HFFc6 (cell line): ENCODE data around the gene GRIA4. TPM values are rescaled to one million over a fixed set of nuclear protein-coding genes. Genes with fewer than 3 reads are reported as not detected.

Experiments used
- DNase-seq: peaks from one replicate; pipeline ENCODE4 v3.0.0-alpha.2; 2018
- H3K27ac Mint-ChIP-seq: 2 replicates; pipeline ENCODE4 v1.8.0; 2020; ENCODE audit warnings: mild to moderate bottlenecking, mixed read lengths
- H3K27me3 Mint-ChIP-seq: 2 replicates; pipeline ENCODE4 v1.8.0; 2021; ENCODE audit warnings: mild to moderate bottlenecking, moderate library complexity, mixed read lengths; ENCODE audit not compliant: insufficient read depth
- H3K36me3 Mint-ChIP-seq: 2 replicates; pipeline ENCODE4 v1.8.0; 2021; ENCODE audit warnings: low read depth, mixed read lengths
- H3K4me1 Mint-ChIP-seq: 2 replicates; pipeline ENCODE4 v1.8.0; 2020; ENCODE audit warnings: low read depth, mixed read lengths
- H3K4me3 Mint-ChIP-seq: 2 replicates; pipeline ENCODE4 v1.8.0; 2020; ENCODE audit warnings: mild to moderate bottlenecking, moderate library complexity, mixed read lengths
- H3K9me3 Mint-ChIP-seq: 2 replicates; pipeline ENCODE4 v1.8.0; 2020; ENCODE audit warnings: mild to moderate bottlenecking, mixed read lengths
- total RNA-seq, 6 experiments: library from RNA; stranded (reverse); fragmentation: NEBNext Ultra II Directional; extraction: Animal tissue kit (Norgen Biotek cat#: 25700); gene quantifications; 2 replicates in 1 of 6; 3 replicates in 5 of 6; pipeline ENCODE4 v1.2.3, GENCODE V29; 2021
- TF ChIP-seq, protein P1 (sequence below): fragments of 200-600 bp; sonication (generic); IDR thresholded peaks from 2 replicates; pipeline ENCODE4 v1.5.0; 2021; ENCODE audit warnings: antibody characterized with exemption, mild to moderate bottlenecking

GRIA4 gene
- total RNA-seq, 6 experiments from 2014 or later: not detected

DNA sequence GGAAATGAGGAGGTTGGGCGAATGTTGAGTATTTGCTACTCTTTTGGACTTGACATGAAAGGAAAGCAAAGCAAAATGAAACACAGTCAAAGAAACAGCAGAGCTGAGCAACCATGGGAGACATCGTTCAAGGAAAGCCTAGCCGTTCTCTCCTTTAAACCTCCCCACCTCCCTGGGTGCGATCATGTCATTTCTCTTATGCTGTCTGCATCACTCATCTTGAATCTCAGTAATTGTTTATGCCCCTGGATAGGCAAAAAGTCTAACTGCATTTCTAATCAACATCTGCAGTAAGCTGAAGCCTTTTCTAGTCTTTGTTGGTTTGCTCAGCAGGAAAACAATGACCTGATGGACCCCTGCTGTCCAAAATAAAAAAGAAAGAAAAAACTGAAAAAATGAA, 305.1 kb downstream of the GRIA4 start:
- Mint-ChIP-seq H3K27ac (no peak overlapping the region), H3K4me1 (no peaks in the 10 kb centered on the region), H3K27me3 (no peaks in the 10 kb centered on the region), H3K4me3 (no peak overlapping the region), H3K9me3 (no peaks in the 10 kb centered on the region; the same call in 1 of the 2 replicates), H3K36me3 (no peaks in the 10 kb centered on the region)
- no peak for DNase-seq
- TF ChIP-seq, protein P1, sequence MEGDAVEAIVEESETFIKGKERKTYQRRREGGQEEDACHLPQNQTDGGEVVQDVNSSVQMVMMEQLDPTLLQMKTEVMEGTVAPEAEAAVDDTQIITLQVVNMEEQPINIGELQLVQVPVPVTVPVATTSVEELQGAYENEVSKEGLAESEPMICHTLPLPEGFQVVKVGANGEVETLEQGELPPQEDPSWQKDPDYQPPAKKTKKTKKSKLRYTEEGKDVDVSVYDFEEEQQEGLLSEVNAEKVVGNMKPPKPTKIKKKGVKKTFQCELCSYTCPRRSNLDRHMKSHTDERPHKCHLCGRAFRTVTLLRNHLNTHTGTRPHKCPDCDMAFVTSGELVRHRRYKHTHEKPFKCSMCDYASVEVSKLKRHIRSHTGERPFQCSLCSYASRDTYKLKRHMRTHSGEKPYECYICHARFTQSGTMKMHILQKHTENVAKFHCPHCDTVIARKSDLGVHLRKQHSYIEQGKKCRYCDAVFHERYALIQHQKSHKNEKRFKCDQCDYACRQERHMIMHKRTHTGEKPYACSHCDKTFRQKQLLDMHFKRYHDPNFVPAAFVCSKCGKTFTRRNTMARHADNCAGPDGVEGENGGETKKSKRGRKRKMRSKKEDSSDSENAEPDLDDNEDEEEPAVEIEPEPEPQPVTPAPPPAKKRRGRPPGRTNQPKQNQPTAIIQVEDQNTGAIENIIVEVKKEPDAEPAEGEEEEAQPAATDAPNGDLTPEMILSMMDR: no peak

DNA sequence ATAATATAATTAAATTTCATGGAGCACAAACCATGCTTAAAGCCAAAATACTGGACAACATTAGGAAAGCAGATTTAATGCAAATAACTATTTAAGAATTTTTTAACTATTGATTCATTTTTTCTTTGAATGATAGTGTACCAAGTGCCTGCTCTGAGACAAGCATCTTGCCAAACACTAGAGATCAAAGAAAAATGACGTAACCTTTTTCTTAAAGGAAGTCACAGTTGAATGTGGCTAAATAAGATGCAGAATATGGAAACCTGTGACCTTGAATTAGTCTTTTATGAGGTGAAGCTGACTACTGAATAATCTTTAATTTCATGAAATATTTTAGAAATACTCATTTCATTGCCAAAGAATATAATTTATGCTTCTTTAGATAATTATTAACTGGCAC, 308.2 kb downstream of the GRIA4 start:
- Mint-ChIP-seq H3K9me3 (peaks cover 3% of the 10 kb centered on the region; the same call in 1 of the 2 replicates), H3K27me3 (no peaks in the 10 kb centered on the region), H3K36me3 (no peaks in the 10 kb centered on the region), H3K4me1 (no peaks in the 10 kb centered on the region), H3K4me3 (no peak overlapping the region), H3K27ac (no peak overlapping the region)
- DNase-seq: no peak
- TF ChIP-seq, protein P1: no peak

DNA sequence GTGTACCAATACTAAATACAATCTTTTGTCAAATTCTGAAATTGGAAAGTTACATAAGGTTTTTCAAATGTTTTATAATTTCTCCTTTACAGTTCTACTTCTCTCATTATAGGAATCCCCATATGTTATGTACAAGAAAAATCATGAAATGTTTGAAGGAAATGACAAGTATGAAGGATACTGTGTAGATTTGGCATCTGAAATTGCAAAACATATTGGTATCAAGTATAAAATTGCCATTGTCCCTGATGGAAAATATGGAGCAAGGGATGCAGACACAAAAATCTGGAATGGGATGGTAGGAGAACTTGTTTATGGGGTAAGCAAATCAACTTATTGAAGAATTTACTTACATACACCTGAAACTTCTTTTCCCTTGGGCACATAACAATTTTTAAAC, 308.7 kb downstream of the GRIA4 start:
- H3K27ac Mint-ChIP-seq: no peak overlapping the region
- H3K9me3 Mint-ChIP-seq: peaks cover 3% of the 10 kb centered on the region; the same call in 1 of the 2 replicates
- H3K4me1 Mint-ChIP-seq: no peaks in the 10 kb centered on the region
- TF ChIP-seq, protein P1: no peak
- H3K4me3 Mint-ChIP-seq: no peak overlapping the region
- H3K36me3 Mint-ChIP-seq: no peaks in the 10 kb centered on the region
- H3K27me3 Mint-ChIP-seq: no peaks in the 10 kb centered on the region
- no peak for DNase-seq

DNA sequence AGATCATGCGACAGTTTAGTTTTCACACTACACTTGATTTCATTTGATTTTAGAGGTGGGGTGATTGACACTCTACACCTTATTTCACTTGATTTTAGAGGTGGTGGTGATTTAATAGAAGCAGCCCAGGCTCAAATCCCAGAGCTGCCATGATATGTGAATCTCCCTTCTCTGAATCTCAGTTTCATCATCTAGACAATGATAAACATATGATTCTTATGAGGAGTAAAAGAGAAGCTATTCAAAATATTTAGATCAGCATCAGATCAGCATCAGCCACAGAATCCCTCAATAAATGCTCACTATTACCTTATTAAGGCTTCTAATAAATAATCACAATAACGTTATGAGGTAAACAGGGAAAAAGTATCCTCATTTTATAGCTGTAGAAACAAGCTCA, 313.4 kb downstream of the GRIA4 start:
- Mint-ChIP-seq H3K27me3 (no peaks in the 10 kb centered on the region), H3K27ac (no peak overlapping the region), H3K9me3 (peaks cover 8% of the 10 kb centered on the region; the same call in 1 of the 2 replicates), H3K4me3 (no peak overlapping the region), H3K4me1 (no peaks in the 10 kb centered on the region), H3K36me3 (no peaks in the 10 kb centered on the region)
- TF ChIP-seq, protein P1: no peak
- DNase-seq: no peak

DNA sequence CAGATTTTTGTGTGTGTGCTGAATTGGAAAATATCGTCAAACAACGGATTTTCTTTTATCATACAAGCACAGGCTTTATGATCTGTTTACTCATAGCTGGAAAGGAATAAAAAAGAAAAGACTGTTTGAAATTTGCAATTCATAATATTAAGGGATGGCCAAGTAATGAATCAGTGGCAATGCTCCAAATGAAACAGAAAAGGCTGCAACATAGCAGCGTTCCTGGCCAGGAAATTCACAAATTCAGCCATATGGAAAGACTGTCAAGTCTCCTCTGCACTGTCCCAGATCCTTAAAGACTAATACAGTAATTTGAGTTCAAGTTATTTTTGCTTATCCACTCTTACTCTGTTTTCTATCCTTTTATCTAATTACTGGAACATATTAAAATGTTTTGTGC, 313.9 kb downstream of the GRIA4 start:
- Mint-ChIP-seq H3K36me3 (no peaks in the 10 kb centered on the region), H3K9me3 (peaks cover 8% of the 10 kb centered on the region; the same call in 1 of the 2 replicates), H3K4me3 (no peak overlapping the region), H3K4me1 (no peaks in the 10 kb centered on the region), H3K27me3 (no peaks in the 10 kb centered on the region), H3K27ac (no peak overlapping the region)
- TF ChIP-seq, protein P1: no peak
- DNase-seq: peak; percentile 6
